ENCODE measurements around the gene ALDH3B2. TPM values are rescaled to one million over a fixed set of nuclear protein-coding genes. Genes with fewer than 3 reads are reported as not detected.

The ALDH3B2 gene
- total and polyA plus RNA-seq, 2 donors (not counting 1 experiment from before 2014, with no cell fraction given), result 0.09 TPM; not detected in 1

GRCh38 chr11:67651976-67652781 is 22.2 kb downstream of the ALDH3B2 start:
- Histone ChIP-seq H3K9ac (ENCODE audit: low read length) (no peak overlapping the region), H3K36me3 (replicated peaks in 1 of 2; ENCODE audit: control extremely low read depth in 1 of 2, control insufficient read depth in 1 of 2, extremely low read depth in 1 of 2, insufficient read depth in 2 of 2, low read length in 1 of 2) (no peaks in the 10 kb centered on the region), H3K27me3 (replicated peaks in 1 of 4; ENCODE audit: control extremely low read depth in 1 of 4, control insufficient read depth in 3 of 4, insufficient read depth in 4 of 4, low read length in 3 of 4) (no peaks in the 10 kb centered on the region), H3K27ac (ENCODE audit: low read length in 2 of 2) (no peak overlapping the region), H3K79me2 (ENCODE audit: control insufficient read depth, insufficient read depth, low read length) (no peaks in the 10 kb centered on the region), H3K9me3 (ENCODE audit: control extremely low read depth in 1 of 3, control insufficient read depth in 2 of 3, insufficient read depth in 1 of 3, low read length in 2 of 3) (peaks cover 0 to 42% (median 11%) of the 10 kb centered on the region in 3 donors), H2AFZ (ENCODE audit: insufficient read depth, low read depth, low read length, poor library complexity, severe bottlenecking) (no peak overlapping the region), H3K4me1 (ENCODE audit: control insufficient read depth in 2 of 2, insufficient read depth in 2 of 2, low read length in 2 of 2) (peaks cover 35 to 40% of the 10 kb centered on the region in 2 donors), H3K4me2 (replicated peaks; ENCODE audit: low read depth, low read length, poor library complexity, severe bottlenecking) (no peak overlapping the region), H3K4me3 (ENCODE audit: control extremely low read depth in 1 of 5, extremely low read depth in 1 of 5, insufficient read depth in 1 of 5, low read depth in 2 of 5, low read length in 4 of 5) (no peak overlapping the region), H4K20me1 (ENCODE audit: control insufficient read depth, insufficient read depth, low read length, poor library complexity, severe bottlenecking) (no peaks in the 10 kb centered on the region)
- H3K4me1 Mint-ChIP-seq, result peaks cover 41% of the 10 kb centered on the region
- no peak for DNase-seq
- CTCF ChIA-PET, result interaction anchor here (0.9 to 9.2 kb wide), 4 partner anchors 7 to 80 kb away, joined by 3 to 149 read pairs (median 6); no protein-coding TSS in a partner anchor
- WGBS (ENCODE audit: insufficient coverage), result 40% methylated on average over 2 of the region's 13 CpGs
- H3K27me3 Mint-ChIP-seq, result no peaks in the 10 kb centered on the region
- ATAC-seq (ENCODE audit: low read depth), result no peak
- H3K4me3 Mint-ChIP-seq, result no peak overlapping the region
- intact Hi-C loops (cut with micrococcal nuclease), result no loop called here
- no peak for TF ChIP-seq EZH2 (IDR thresholded peaks at IDR 0.05; ENCODE audit: borderline replicate concordance, insufficient read depth, low read depth, low read length, poor library complexity, severe bottlenecking)
- TF ChIP-seq, protein P1, sequence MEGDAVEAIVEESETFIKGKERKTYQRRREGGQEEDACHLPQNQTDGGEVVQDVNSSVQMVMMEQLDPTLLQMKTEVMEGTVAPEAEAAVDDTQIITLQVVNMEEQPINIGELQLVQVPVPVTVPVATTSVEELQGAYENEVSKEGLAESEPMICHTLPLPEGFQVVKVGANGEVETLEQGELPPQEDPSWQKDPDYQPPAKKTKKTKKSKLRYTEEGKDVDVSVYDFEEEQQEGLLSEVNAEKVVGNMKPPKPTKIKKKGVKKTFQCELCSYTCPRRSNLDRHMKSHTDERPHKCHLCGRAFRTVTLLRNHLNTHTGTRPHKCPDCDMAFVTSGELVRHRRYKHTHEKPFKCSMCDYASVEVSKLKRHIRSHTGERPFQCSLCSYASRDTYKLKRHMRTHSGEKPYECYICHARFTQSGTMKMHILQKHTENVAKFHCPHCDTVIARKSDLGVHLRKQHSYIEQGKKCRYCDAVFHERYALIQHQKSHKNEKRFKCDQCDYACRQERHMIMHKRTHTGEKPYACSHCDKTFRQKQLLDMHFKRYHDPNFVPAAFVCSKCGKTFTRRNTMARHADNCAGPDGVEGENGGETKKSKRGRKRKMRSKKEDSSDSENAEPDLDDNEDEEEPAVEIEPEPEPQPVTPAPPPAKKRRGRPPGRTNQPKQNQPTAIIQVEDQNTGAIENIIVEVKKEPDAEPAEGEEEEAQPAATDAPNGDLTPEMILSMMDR (IDR thresholded peaks at IDR 0.05), result no peak
- H3K9me3 Mint-ChIP-seq (ENCODE audit: insufficient read depth), result no peaks in the 10 kb centered on the region
- H3K27ac Mint-ChIP-seq, result no peak overlapping the region
- POLR2A ChIA-PET, result interaction anchor here (0.7 kb wide), 1 partner anchor 37 kb away, joined by 7 read pairs; no protein-coding TSS in a partner anchor
